Right forelimb (tissue), 1 donor: ENCODE data around the gene TRAF1.
"Not testable (repeated sequence)": the region's sequence is repeated elsewhere in the genome, so short reads cannot be mapped to it uniquely, and the experiment has no call there.

Experiments
- DNase-seq: peaks from one replicate; pipeline ENCODE4 v3.0.0-alpha.2; 2018

Gene TRAF1, protein sequence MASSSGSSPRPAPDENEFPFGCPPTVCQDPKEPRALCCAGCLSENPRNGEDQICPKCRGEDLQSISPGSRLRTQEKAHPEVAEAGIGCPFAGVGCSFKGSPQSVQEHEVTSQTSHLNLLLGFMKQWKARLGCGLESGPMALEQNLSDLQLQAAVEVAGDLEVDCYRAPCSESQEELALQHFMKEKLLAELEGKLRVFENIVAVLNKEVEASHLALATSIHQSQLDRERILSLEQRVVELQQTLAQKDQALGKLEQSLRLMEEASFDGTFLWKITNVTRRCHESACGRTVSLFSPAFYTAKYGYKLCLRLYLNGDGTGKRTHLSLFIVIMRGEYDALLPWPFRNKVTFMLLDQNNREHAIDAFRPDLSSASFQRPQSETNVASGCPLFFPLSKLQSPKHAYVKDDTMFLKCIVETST

DNA sequence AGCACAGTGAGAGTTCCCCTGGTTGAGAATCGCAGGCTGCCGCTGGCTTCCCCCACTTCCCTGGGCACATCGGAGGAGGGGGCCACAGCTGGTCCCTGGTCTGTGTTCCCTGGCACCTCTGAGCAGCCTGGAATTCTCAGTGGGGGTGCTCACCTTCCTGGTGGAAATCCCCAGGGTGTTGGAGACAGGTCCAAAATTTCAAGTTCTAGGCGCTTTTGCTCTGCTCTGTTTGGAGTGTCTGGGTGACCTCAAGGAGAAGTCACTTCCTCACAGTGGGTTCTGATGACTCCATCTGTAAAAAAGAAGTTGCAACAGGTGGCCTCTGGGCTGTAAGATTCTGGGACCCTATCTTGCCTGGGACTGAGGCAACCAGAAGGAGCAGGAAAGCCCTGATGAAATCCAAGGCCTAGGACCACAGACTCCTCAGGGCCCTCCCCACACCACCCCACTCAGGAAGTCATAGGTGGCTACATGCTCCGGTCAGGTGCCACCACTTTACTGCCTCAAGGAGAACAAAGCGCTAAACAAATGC lies at the start of gene TRAF1:
Gene TRAF1, minus strand, starts transcription at position 400 of the 532 bp plus-strand sequence. CDS start 721 bp downstream, outside the sequence.
- no peak for DNase-seq

DNA sequence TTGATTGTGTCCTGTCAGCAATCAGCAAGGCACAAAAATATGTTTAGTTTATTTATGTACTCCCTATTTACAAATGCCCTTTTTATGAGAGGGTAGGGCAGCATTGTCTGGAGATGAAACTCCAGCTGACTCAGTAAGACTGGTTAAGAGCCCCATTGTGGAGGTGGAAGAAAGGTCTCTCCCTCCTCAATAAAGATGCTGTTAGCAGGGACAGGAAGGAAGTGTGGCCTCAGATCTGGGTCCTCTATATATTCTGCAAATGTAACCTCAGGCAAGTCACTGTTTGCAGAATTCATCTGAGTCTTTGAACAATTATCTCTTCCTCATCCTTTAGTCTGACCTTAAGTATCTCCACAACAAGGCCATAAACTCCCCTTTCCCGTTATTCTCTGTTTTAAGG lies 48.3 kb upstream of the TRAF1 start:
- no peak for DNase-seq

DNA sequence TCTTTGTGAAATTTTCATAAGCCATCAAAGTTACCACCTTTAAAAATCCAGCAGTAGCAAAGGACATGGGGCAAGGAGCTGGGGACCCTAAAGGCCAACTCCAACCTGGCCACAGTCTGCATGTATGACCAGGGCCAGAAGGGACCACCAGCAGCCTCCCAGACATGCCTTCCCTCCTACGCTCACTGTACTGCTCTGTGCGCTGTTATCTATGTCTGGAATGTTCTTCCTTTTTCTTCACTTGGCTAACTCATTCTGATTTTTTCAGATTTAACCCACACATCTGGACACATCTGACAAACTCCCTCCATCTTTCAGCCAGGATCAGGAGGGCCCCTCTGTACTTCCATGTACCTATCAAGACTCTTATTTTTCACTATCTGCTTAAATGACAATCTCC lies 47.6 kb upstream of the TRAF1 start:
- no peak for DNase-seq

DNA sequence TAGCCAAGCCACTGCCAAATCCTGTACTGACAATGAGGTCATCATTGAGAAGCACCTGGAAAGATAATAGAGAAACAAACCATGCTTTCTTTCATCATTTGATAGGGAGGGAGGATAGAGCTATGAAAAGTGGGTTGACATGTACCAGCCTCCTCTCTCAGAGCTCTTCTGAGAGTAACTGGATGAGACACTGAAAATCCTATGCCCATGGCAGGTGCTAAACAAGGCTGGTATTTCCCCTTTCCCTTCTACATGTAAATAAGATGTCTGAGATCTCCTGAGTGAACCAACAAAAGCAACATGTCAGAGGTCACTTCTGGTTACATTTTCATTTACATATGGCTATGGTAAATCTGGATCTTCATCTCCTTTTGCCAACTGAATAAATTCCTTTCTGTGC lies 45.3 kb upstream of the TRAF1 start:
- no peak for DNase-seq

DNA sequence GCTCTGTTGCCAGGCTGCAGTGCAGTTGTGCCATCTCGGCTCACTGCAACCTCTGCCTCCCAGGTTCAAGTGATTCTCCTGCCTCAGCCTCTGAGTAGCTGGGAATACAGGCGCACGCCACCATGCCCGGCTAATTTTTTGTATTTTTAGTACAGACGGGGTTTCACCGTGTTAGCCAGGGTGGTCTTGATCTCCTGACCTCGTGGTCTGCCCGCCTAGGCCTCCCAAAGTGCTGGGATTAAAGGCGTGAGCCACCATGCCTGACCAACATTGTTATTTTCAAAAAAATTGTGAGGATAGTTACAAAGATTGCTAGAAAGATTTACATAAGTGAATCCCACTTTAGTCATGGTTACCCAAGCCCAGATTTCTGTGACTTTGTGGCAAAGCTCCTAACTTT lies 44.9 kb upstream of the TRAF1 start:
- not testable (repeated sequence) for DNase-seq

DNA sequence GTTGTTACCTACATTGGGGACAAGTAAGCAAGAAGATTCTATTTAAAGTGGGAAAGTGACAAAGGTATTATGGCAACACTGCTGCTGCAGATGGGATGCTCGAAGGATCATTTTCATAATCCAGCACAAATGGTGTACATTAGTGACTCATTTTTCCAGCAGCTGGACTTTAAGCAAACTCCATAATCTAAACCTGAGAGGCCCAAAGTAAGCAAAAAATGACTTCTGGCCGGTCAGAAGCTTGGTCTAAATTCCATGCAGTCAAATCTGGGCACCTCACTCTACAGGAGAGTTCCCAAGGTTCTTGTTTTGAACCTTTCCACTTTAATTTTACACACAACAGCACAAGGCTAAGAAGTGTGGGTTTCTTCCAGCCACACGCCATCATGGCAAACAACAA lies 43.6 kb upstream of the TRAF1 start:
- no peak for DNase-seq

DNA sequence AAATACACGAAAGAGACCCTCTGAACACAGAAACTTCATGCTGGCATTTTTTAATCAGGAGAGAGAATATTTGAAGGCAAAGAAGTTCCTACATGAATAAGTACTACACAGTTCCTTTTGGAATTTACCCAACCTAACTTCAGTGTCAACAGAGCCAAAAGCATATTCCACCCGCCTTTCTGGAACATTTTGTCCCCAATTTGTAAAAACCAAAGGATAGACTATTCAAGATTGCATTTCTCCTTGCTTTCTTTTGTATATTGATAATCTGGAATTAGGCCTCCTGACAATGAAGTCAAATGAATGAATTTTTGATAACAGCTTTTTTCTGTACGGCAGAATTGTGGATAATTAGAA lies 39.4 kb upstream of the TRAF1 start:
- no peak for DNase-seq

DNA sequence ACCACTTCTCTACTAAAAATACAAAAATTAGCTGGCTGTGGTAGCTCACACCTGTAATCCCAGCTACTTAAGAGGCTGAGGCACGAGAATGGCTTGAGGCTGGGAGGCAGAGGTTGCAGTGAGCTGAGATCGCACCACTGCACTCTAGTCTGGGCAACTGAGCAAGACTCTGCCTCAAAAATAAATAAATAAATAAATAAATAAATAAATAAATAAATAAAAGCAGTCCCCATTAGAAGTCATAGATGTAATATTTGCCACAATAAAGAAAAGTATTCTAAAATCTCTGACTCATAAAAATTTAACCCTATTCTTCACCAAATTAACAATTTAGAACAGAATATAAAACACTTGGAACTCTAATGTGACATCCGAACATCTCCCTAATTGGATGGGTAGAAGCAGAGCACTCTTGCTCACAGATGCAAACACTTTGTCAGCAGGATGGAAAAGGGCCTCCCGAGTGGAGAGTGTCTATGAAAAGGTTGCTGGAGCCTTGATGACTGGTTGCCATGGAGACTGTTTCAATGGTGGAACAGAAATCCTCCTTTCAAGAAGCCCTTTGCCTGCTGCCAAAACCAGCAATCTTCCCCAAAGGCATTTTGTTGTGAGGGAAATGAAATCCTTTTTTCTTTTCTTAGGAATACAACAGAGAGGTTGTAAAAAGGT lies 38.9 kb upstream of the TRAF1 start:
- DNase-seq, result peak; percentile 70

DNA sequence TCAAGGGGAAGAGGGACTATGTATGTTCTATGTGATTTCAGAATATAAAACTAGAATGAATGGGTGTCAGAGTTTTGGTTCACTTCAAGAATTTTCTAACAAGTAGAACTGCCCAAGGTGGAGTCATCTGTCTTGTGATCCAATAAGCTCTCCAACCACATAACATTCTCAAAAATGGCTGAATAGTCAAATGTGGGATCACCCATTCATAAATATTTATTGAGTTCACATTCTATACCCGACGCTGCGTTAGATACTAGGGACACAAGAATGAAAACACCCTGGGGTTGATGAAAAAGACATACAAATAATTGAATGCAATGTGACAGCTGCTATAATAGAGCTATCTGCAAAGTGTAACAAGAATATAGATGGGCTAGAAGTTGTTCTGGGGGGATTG lies 35.3 kb upstream of the TRAF1 start:
- no peak for DNase-seq

DNA sequence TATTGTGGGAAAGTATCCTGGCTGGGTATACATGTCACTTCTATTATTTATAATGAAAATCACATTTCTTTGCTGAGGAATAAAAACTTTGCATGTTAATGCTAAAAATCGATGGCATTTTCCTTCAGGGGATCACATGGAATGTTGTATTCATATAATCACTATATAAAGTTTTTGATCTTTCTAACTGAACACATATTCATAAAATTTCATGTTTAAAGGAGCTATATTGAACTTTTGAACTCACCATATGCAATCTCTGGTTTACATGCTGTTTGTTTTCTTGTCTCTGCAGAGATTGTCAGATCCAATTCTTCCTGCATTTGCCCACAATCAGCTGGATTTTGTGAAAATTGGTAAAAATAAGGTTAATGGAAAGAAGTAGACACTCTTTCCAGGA lies 33.4 kb upstream of the TRAF1 start:
- no peak for DNase-seq

DNA sequence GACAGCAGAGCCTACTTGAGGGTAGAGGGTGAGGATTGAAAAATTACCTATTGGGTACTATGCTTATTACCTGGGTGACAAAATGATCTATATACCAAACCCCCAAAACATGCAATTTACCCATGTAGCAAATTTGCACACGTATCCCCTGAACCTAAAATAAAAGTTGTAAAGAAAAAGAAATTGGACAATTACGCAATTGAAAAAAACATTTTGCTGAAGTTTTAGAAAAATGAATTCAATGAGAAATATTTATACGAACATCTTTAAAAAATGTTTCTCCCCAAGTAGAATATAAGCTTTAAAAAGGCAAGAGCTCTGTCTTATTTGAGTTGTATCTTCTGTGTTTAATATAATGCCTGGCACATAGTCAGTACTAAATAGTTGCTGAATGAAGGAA lies 30.3 kb upstream of the TRAF1 start:
- DNase-seq, result no peak

DNA sequence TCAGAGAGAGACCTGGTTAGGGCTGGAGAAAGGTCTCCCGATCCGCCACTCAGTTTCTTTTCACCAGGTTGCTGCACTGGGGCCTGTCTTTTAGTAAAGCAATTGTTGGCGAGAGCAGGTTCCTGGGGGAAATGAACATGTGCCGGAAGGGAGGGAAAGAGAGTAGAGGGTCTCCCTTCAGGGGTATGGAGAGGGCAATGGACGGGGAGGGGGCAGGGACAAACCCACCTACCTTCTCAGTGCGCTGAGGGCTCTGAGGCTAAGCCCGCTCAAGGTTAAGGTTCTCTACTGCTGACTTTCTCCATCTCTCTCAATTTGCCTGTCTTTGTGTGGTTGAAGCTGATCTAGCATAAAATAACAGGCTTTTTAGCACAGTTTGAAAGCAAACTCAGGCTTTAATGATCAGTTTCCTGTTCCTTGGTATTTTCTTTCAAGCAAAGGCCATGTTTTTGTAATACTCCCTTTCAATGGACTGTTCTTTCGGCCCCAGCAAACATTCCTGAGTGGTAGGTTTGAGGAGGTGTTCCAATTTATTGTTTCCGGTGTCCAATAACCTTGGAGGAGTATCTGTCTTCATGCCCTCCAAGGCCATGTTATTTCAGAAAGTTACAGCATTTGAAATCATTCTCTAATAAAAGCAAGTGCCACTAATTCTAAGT lies 25.5 kb upstream of the TRAF1 start:
- no peak for DNase-seq

DNA sequence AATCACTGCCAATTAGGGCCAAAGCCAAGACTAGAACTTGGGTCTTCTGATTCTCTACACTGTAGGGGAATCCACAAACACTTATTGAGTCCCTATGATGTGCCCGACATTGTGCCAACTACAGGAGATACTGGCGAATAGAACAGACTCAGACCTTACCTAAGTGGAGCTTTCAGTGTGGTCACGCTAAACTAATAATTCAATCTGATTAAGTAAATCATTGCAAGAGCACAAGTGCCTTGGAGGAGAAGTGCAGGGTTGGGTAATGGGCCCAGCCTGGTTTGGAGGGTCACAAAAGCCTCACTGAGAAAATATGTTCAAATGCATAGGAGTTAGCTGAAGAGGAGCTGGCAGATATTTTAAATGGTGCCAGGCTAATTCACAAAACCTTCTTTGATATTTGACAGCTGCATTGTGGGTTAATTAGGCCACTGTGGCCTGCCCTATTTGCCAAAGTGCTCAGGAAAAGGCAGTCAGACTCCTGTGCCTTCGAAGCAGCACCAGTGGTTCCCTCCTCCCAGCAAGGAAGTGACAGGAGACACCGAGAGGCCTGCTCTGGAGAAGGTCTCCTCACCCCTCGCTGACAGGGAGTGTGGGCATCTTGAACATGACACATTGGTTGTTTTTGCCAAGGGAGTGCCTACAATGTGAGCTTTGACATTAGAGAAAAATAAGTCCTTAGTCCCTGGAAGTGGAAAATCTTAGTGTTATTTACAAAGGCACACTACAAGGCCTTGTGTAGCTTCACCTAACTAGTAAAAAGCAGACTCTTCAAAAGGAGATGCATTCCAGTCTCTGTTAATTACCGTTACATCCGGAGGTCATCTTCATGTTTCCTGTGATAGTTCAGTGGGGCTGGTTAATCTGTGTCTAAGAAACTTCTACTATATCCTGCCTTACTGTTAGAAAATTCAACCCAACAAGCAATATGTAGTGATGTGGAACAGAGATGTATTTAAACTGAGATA lies 24.1 kb upstream of the TRAF1 start:
- DNase-seq, result no peak

DNA sequence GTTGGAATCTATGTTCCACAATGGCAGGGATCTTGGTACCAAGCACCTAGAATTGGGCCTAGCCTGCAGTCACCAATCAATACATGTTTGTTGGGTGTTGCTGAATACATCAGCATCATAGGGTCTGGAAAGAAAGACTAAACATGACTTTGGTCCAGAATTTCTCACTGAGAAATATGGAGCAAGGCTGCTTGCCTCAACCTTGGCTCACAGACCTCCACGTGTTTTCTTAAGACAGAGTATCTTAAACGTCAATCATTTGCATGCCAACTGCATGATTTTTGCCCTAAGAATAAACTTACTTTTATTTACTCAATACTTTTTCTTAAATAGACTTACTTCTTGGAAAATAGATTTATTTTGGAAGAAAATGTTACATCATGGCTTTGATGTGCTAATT lies 22.7 kb upstream of the TRAF1 start:
- no peak for DNase-seq

DNA sequence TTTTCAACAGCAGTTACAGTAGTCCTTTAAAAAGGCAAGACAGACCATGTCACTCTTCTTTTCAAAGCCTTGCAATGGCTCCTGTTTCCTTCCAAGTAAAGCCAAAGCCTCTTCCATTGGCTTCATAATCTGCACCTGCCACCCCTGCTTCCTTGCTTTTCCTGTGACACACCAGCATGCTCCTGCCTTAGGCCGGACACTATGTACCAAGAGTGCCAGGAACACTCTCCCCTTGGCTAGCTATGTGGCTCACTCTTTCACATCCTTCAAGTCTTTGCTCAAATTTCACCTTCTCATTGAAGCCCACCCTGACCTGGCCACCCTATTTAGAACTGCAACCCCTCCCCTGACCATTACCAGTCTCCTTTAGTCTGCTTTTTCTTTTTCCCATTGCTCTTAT lies 22.2 kb upstream of the TRAF1 start:
- no peak for DNase-seq

DNA sequence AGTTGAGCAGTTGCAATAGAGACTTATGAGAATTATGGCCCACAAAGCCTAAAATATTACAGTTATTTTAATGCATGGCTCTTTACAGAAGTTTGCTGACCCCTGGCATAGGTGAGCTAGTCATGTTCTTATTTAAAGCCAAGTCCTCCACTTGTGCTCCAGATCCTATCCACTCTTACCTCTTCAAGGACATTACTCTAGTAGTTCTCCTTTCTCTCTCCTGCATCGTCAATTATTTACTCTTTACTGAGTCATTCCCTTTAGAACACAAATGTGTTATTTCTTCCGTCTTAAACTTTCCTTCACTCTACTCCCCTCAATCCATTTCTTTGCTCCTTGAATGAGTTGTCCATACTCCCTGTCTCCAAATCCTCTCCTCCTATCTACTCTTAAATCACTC lies 20.6 kb upstream of the TRAF1 start:
- no peak for DNase-seq

DNA sequence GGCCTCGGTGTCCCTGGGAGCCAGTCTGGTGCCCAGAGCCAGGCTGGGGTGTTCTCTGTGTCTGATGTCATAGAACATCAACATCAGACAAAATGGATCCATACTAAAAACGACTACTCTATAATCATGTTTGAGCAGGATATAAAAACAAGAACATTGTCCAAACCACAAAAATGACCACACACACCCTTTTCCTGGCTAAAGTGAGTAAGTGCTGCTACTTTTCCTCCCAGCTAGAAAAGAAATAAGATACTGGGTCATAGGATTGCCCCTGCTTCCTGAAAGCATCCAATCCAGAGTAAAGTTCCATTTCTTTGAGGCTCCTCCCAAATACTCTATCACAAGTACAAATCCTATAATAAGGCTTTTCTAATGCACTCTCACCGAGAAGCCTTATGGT lies 19.7 kb upstream of the TRAF1 start:
- no peak for DNase-seq

DNA sequence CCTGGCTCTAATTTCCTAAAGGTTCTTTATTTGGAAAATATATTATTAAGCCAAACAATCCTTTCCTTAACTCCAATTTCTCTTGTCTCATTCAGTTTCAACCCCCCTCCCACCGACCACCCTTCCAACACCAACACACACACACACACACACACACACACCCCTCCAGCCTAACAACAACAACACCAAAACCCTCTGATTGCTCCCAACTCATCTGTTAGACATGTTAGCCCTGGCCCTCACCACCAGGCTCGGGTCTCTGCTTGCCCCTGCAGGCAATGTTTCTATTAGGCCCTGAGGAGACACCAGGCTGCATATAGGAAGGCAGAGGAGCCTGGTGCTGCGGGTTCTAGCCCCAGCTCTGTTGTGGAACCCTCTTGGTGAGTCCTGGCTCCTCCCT lies 18.4 kb upstream of the TRAF1 start:
- no peak for DNase-seq

DNA sequence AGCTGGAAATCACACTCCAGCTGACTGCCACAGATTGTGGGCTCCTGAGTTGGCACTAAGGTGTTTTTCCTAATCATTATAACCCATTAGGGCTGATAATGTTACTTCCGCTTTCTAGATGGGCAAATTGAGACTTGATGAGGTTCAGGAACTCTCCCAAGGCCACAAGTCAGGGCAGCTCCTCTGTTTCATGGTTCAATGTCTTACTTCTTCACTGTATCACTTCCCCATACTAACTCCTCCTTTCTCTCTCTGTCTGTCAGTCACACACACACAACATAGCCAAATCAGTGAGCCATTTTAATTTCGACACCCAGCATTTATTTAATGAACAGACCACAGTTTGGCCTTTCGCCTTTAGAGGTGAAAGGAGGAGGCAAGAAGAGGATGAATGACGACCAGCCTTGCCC lies 17.8 kb upstream of the TRAF1 start:
- no peak for DNase-seq

DNA sequence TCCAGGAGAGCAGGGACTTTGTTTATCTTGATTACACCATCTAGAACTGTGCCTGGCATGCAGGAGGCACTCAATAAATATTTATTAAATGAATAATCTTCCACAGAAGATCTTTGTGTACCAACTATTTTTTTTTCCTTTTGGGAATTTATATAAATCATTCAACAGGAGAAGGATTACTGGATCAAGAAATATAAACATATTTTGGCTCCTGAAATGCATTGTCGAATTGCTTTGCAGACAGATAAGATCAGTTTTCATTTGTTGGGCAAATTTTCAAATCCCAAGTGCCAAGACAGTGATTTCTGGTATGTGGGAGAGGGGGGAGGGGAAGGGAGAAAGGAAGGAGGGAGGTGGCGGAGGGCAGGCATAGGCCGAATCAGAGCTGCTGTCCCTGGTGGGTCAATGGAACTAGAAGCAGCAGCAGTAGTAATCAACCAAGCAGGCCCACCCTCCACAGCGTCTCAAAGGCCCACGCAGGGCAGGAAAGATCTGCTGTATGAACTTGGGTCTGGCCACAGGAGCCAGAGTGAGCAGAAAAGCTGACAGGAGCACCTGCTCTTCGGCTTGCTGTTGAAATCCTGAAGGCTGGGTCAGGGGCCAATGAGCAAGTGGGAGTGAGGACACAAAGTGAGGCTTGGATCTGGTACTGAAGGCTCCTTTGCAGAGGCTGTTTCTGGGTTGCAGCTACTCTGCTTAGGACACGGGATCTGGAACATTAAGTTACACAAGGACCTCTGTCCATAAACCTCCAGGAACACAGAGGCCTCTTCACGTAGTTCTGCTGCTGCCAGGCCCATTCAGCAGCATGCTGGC lies 15.8 kb upstream of the TRAF1 start:
- no peak for DNase-seq

DNA sequence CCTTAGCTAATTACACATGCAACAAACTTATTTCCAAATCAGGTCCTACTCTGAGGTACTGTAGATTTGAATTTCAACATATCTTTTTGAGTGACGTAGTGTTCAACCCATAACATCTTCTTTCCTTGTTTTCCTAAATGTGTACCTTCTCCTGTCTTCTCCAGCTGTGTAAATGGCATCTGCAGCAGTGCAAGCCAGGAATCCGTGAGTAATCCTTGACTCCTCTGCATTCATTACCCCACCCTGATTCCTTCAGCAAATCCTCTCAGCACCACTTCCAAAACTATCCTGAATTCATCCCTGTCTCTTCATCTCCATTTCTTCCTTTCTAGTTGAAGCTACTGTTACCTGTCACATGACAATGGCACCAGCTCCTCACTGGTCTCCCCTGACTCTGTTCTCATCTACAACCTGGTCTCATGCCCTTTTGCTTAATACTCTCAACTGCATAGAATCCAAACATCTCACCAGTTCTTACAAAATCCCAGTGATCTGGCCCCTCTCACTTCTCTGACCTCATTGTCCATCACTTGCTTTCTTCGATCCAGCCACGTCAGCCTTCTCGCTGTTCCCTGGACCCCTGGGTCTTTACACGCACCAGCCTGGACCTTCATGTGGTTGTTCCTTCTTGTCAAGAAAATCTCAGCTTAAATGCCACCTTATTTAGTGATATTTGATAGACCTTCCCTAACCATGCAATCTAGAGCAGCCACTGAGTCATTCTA lies 14.6 kb upstream of the TRAF1 start:
- DNase-seq, result no peak
